Endothelial cell of umbilical vein (primary cell): Measurements from ENCODE around the gene TRAF3. TPM values are rescaled to one million over a fixed set of nuclear protein-coding genes. Genes with fewer than 3 reads are reported as not detected.

ENCODE experiments used
- BruUV-seq: library from RNA; stranded (reverse); fragments of 400-500 nt; replicated peaks from 2 replicates; lab custom pipeline; 2021; lab: Mats Ljungman, UMichigan
- CTCF ChIA-PET: fragments of 300-600, 350-600 bp; sonication (Branson Sonifier 250); formaldehyde crosslinking; loops from one replicate; lab custom pipeline; 2021; ENCODE audit warnings: antibody characterized with exemption, inconsistent platforms; lab: Charles Lee
- POLR2A ChIA-PET: fragments of 300-600, 350-600 bp; sonication (Branson Sonifier 250); formaldehyde crosslinking; loops from one replicate; lab custom pipeline; 2021; ENCODE audit warnings: antibody characterized with exemption, inconsistent platforms; lab: Charles Lee
- DNase-seq: peaks from one replicate; pipeline ENCODE4 v3.0.0-alpha.2; 2011; ENCODE audit warnings: low read depth, low spot score
- FAIRE-seq: peaks from 2 replicates; lab custom pipeline; 2011; peaks lifted over from hg19 to GRCh38; lab: Jason Lieb, UNC
- H2AFZ ChIP-seq: 2 replicates; pipeline ENCODE4 v1.6.0; 2012; ENCODE audit warnings: low read depth, low read length, control low read depth, inconsistent platforms
- H3K27ac ChIP-seq: 2 replicates; pipeline ENCODE4 v1.5.1; 2011; ENCODE audit warnings: low read depth, mild to moderate bottlenecking, control low read depth, low read length, moderate library complexity; ENCODE audit not compliant: insufficient read depth
- H3K27me3 ChIP-seq, 2 experiments: 2 replicates each; pipeline versions ENCODE4 v1.6.0 to v1.6.1; 2011; ENCODE audit warnings: low read length in 2 of 2, mixed read lengths in 1 of 2; ENCODE audit not compliant: control insufficient read depth in 2 of 2, insufficient read depth in 2 of 2
- H3K36me3 ChIP-seq, 2 experiments: 2 replicates in 1 of 2; 3 replicates in 1 of 2; pipeline ENCODE4 v1.5.1; 2011; ENCODE audit warnings: low read length in 2 of 2, mild to moderate bottlenecking in 1 of 2, moderate library complexity in 1 of 2; ENCODE audit not compliant: control insufficient read depth in 2 of 2, insufficient read depth in 2 of 2; ENCODE audit errors: extremely low read depth in 1 of 2
- H3K4me1 ChIP-seq: 3 replicates; pipeline ENCODE4 v1.5.1; 2011; ENCODE audit warnings: mild to moderate bottlenecking, low read length; ENCODE audit not compliant: control insufficient read depth, insufficient read depth; ENCODE audit errors: extremely low read depth
- H3K4me2 ChIP-seq: 2 replicates; pipeline ENCODE4 v1.6.1; 2011; ENCODE audit warnings: low read length, control low read depth, mixed read lengths; ENCODE audit not compliant: insufficient read depth
- H3K4me3 ChIP-seq, 3 experiments: fragments of 200-600 bp in 1 of 3; sonication (generic), shearing (Covaris generic) in 1 of 3; replicated peaks in 1 of 3; 2 replicates each; pipeline ENCODE4 v1.5.1; 2011 to 2016; ENCODE audit warnings: control low read depth in 3 of 3, low read length in 3 of 3, mild to moderate bottlenecking in 2 of 3, inconsistent platforms in 1 of 3, low read depth in 1 of 3, moderate library complexity in 1 of 3; ENCODE audit not compliant: insufficient read depth in 1 of 3
- H3K79me2 ChIP-seq: 2 replicates; pipeline ENCODE4 v1.6.0; 2012; ENCODE audit warnings: low read length, inconsistent platforms; ENCODE audit not compliant: control insufficient read depth, insufficient read depth
- H3K9ac ChIP-seq: replicated peaks from 2 replicates; pipeline ENCODE3; 2011; ENCODE audit warnings: low read length, control low read depth; ENCODE audit not compliant: insufficient read depth; ENCODE audit errors: extremely low read depth
- H3K9me1 ChIP-seq: replicated peaks from 3 replicates; pipeline ENCODE4 v1.6.0; 2011; ENCODE audit warnings: mild to moderate bottlenecking, low read length; ENCODE audit not compliant: control insufficient read depth, insufficient read depth; ENCODE audit errors: extremely low read depth
- H3K9me3 ChIP-seq: replicated peaks from 2 replicates; pipeline ENCODE4 v1.5.1; 2012; ENCODE audit warnings: low read length, inconsistent platforms; ENCODE audit not compliant: control insufficient read depth, insufficient read depth
- H4K20me1 ChIP-seq: replicated peaks from 2 replicates; pipeline ENCODE3; 2011; ENCODE audit warnings: mild to moderate bottlenecking, low read length; ENCODE audit not compliant: control insufficient read depth, insufficient read depth; ENCODE audit errors: extremely low read depth
- CTCF ChIP-seq, 2 donors: IDR thresholded peaks; 1 replicate in 1 of 2; 2 replicates in 1 of 2; pipeline ENCODE4 v1.5.1; 2011; ENCODE audit warnings: low read length in 2 of 2, mild to moderate bottlenecking in 2 of 2, moderate library complexity in 2 of 2, control low read depth in 1 of 2, inconsistent platforms in 1 of 2, low read depth in 1 of 2; ENCODE audit not compliant: insufficient read depth in 1 of 2; ENCODE audit errors: extremely low read depth in 1 of 2
- EZH2 ChIP-seq: IDR thresholded peaks from 2 replicates; pipeline ENCODE4 v1.6.1; 2012; ENCODE audit warnings: borderline replicate concordance, low read depth, mild to moderate bottlenecking, moderate library complexity, low read length, inconsistent platforms; ENCODE audit not compliant: severe bottlenecking
- FOS ChIP-seq: IDR thresholded peaks from 2 replicates; pipeline ENCODE4 v1.6.1; 2011; ENCODE audit warnings: mild to moderate bottlenecking, low read length, moderate library complexity, borderline replicate concordance; ENCODE audit not compliant: insufficient read depth
- GATA2 ChIP-seq: IDR thresholded peaks from 2 replicates; pipeline ENCODE4 v1.7.0; 2011; ENCODE audit warnings: low read depth, mild to moderate bottlenecking, moderate library complexity, mixed read lengths, low read length; ENCODE audit not compliant: insufficient read length, insufficient read depth
- JUN ChIP-seq: IDR thresholded peaks from 2 replicates; pipeline ENCODE4 v1.6.1; 2011; ENCODE audit warnings: borderline replicate concordance, low read depth; ENCODE audit not compliant: insufficient read length, insufficient read depth
- MAX ChIP-seq: IDR thresholded peaks from 2 replicates; pipeline ENCODE4 v1.6.1; 2011; ENCODE audit not compliant: insufficient read depth, insufficient read length
- MYC ChIP-seq: IDR thresholded peaks from one replicate; pipeline ENCODE4 v1.6.1; 2011; ENCODE audit warnings: mild to moderate bottlenecking, low read depth, low read length
- POLR2A ChIP-seq: IDR thresholded peaks from 2 replicates; pipeline ENCODE4 v1.6.1; 2012; ENCODE audit warnings: low read depth, mild to moderate bottlenecking, control low read depth, low read length
- POLR2AphosphoS5 ChIP-seq: IDR thresholded peaks from 2 replicates; pipeline ENCODE4 v1.6.1; 2012; ENCODE audit warnings: low read depth, mild to moderate bottlenecking, control low read depth, low read length, moderate library complexity; ENCODE audit not compliant: insufficient read depth
- dilution Hi-C: fragments of 300-500 bp; cut with MboI; formaldehyde crosslinking; loops from one replicate; pipeline ENCODE4 v1.15.0; 2019; ENCODE audit warnings: low sequenced_read_pairs; ENCODE audit not compliant: extremely low pct_ligation_motif_present
- intact Hi-C: fragments of 100-400 bp; cut with micrococcal nuclease; formaldehyde crosslinking; loops from one replicate; pipeline ENCODE4 v1.10.0; 2022
- polyA plus RNA-seq, 4 experiments: library from polyadenylated mRNA; depleted of rRNA in 3 of 4; stranded (reverse) in 3 of 4; unstranded in 1 of 4; fragments of >200 nt; gene quantifications; 2 replicates each; pipeline versions ENCODE4 v1.2.1 to v1.2.3, GENCODE V29; 2011 to 2012; ENCODE audit warnings: missing spikeins in 1 of 4
- total RNA-seq: library from RNA; stranded (reverse); gene quantifications from 2 replicates; pipeline ENCODE4 v1.2.3, GENCODE V29; 2021

TRAF3 gene
- total and polyA plus RNA-seq, 2 donors (not counting 3 experiments of a cell fraction or from before 2014, with no cell fraction given), result 14.4 to 27.6 TPM

GRCh38 chr14:102826161-102826560 is 48.9 kb downstream of the TRAF3 start:
- H3K9ac ChIP-seq, result no peak overlapping the region
- no peak overlapping the region for H2AFZ ChIP-seq
- CTCF ChIA-PET, result no interaction called here
- FAIRE-seq (no peak), DNase-seq (no peak)
- peaks cover 4% of the 10 kb centered on the region for H3K4me1 ChIP-seq
- H3K9me3 ChIP-seq, result no peaks in the 10 kb centered on the region
- intact Hi-C loops, result no loop called here
- POLR2A ChIA-PET, result no interaction called here
- dilution Hi-C loops, result no loop called here
- H3K9me1 ChIP-seq, result no peaks in the 10 kb centered on the region
- H3K27ac ChIP-seq, result no peak overlapping the region
- peaks cover 67% of the 10 kb centered on the region for H3K79me2 ChIP-seq
- no peak overlapping the region for H3K4me2 ChIP-seq
- TF ChIP-seq POLR2AphosphoS5, result no peak
- TF ChIP-seq FOS, result no peak
- no peak for TF ChIP-seq MYC
- TF ChIP-seq CTCF (IDR thresholded peaks at IDR 0.05; ENCODE audit: extremely low read depth in 1 of 2, insufficient read depth in 1 of 2, low read depth in 1 of 2, low read length in 2 of 2), result no peak
- TF ChIP-seq POLR2A, result no peak
- TF ChIP-seq JUN, result no peak
- no peak for TF ChIP-seq EZH2
- TF ChIP-seq GATA2, result no peak
- no peak for TF ChIP-seq MAX
- H3K4me3 ChIP-seq, result no peak overlapping the region
- no TSS peak for BruUV-seq
- no peaks in the 10 kb centered on the region for H3K27me3 ChIP-seq
- no peaks in the 10 kb centered on the region for H4K20me1 ChIP-seq
- no peaks in the 10 kb centered on the region for H3K36me3 ChIP-seq
